ENCODE results near the gene ZFP92.

DNA sequence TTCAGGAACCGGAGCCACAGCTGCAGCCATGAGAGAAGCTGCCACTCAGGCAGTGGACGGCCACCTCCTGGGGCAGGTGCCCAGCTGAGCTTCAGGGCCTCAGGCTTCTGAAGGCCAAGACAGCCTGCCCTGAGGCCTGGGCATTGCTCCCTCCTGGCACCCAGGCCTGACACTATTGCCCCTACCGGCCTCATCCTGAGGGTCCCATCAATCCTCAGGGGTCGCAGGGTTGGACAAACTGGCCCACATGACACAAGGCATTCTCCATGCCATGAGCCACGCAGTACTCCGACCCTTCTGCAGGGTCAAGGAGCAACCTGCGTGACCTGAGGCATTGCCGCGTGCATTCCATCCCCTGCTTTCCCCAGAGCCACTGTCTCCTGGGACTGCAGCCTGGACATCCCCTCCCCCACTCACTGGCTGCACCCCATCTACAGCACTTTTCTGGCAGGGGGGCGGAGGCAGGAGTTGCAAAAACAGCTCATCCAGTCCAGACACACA is 3.0 kb upstream of the ZFP92 start:
- TF ChIP-seq POLR2AphosphoS5 (IDR thresholded peaks at IDR 0.05; ENCODE audit: low read depth, low read length) (no peak), POLR2A (IDR thresholded peaks at IDR 0.05; ENCODE audit: low read depth, low read length) (no peak)
